WTC11 (cell line): ENCODE measurements around the gene LEAP2. TPM values are rescaled to one million over a fixed set of nuclear protein-coding genes. Genes with fewer than 3 reads are reported as not detected.
A peak's percentile ranks its signal among the peaks of the same experiment; 100 is the strongest.

Source experiments
- ATAC-seq: fragments of 200-7000 bp; cut with Tn5 transposase; 2 replicates; pipeline ENCODE4 v1.10.0; 2021; ENCODE audit warnings: mild to moderate bottlenecking, moderate library complexity
- CTCF ChIA-PET: fragments of 300-600 bp; sonication (Branson Sonifier 250); formaldehyde crosslinking; loops from one replicate; lab custom pipeline; 2021; ENCODE audit warnings: antibody characterized with exemption; lab: Charles Lee
- POLR2A ChIA-PET: fragments of 350-600 bp; sonication (Branson Sonifier 250); formaldehyde crosslinking; loops from one replicate; lab custom pipeline; 2021; ENCODE audit warnings: antibody characterized with exemption; lab: Charles Lee
- DNase-seq: peaks from one replicate; pipeline ENCODE4 v3.0.0; 2021; ENCODE audit warnings: low spot score
- H3K27ac Mint-ChIP-seq: 2 replicates; pipeline ENCODE4 v1.8.0; 2021; ENCODE audit warnings: mixed read lengths
- H3K27me3 Mint-ChIP-seq: 2 replicates; pipeline ENCODE4 v1.8.0; 2021; ENCODE audit warnings: low read depth, mild to moderate bottlenecking, moderate library complexity, mixed read lengths
- H3K36me3 Mint-ChIP-seq: 2 replicates; pipeline ENCODE4 v1.8.0; 2021; ENCODE audit warnings: mixed read lengths
- H3K4me1 Mint-ChIP-seq: 2 replicates; pipeline ENCODE4 v1.8.0; 2022; ENCODE audit warnings: mixed read lengths
- H3K4me3 Mint-ChIP-seq: 2 replicates; pipeline ENCODE4 v1.8.0; 2021; ENCODE audit warnings: mild to moderate bottlenecking, moderate library complexity, mixed read lengths
- H3K9me3 Mint-ChIP-seq: 2 replicates; pipeline ENCODE4 v1.8.0; 2021; ENCODE audit warnings: mixed read lengths
- ATF6 ChIP-seq: sonication (generic); formaldehyde crosslinking; IDR thresholded peaks from 2 replicates; pipeline ENCODE4 v1.8.1; 2023; ENCODE audit warnings: mild to moderate bottlenecking, missing genetic modification reagents
- CTCF ChIP-seq: fragments of 200-600 bp; IDR thresholded peaks from 2 replicates; pipeline ENCODE4 v1.8.0; 2022; ENCODE audit warnings: antibody characterized with exemption
- FOXP4 ChIP-seq: sonication (generic); formaldehyde crosslinking; IDR thresholded peaks from 2 replicates; pipeline ENCODE4 v1.8.0; 2022; ENCODE audit warnings: mild to moderate bottlenecking, missing genetic modification reagents
- GABPB1 ChIP-seq: sonication (generic); formaldehyde crosslinking; IDR thresholded peaks from 2 replicates; pipeline ENCODE4 v1.8.1; 2023; ENCODE audit warnings: mild to moderate bottlenecking, missing genetic modification reagents
- HMGXB4 ChIP-seq: sonication (generic); formaldehyde crosslinking; IDR thresholded peaks from 2 replicates; pipeline ENCODE4 v1.8.1; 2023; ENCODE audit warnings: mild to moderate bottlenecking, moderate library complexity, missing genetic modification reagents
- MAX ChIP-seq: sonication (generic); formaldehyde crosslinking; IDR thresholded peaks from 2 replicates; pipeline ENCODE4 v1.8.0; 2022; ENCODE audit warnings: mild to moderate bottlenecking, missing genetic modification reagents
- MYBL2 ChIP-seq: sonication (generic); formaldehyde crosslinking; IDR thresholded peaks from 2 replicates; pipeline ENCODE4 v1.8.1; 2023; ENCODE audit warnings: mild to moderate bottlenecking, moderate library complexity, missing genetic modification reagents
- TCF7 ChIP-seq: sonication (generic); formaldehyde crosslinking; IDR thresholded peaks from 2 replicates; pipeline ENCODE4 v1.8.0; 2022; ENCODE audit warnings: mild to moderate bottlenecking, low read depth, missing genetic modification reagents, moderate library complexity
- ZNF121 ChIP-seq: sonication (generic); formaldehyde crosslinking; IDR thresholded peaks from 2 replicates; pipeline ENCODE4 v1.8.0; 2023; ENCODE audit warnings: missing genetic modification reagents
- ZNF281 ChIP-seq: sonication (generic); formaldehyde crosslinking; IDR thresholded peaks from 2 replicates; pipeline ENCODE4 v1.8.0; 2023; ENCODE audit warnings: mild to moderate bottlenecking, missing genetic modification reagents
- ZNF317 ChIP-seq: sonication (generic); formaldehyde crosslinking; IDR thresholded peaks from 2 replicates; pipeline ENCODE4 v1.8.1; 2023; ENCODE audit warnings: low read depth, mild to moderate bottlenecking, moderate library complexity, missing genetic modification reagents, borderline replicate concordance
- ZNF423 ChIP-seq: fragments of 250-450 bp; sonication (Bioruptor Pico); IDR thresholded peaks from 2 replicates; pipeline ENCODE4 v2.1.2; 2022; ENCODE audit warnings: mild to moderate bottlenecking, moderate library complexity
- ZNF425 ChIP-seq: fragments of 250-450 bp; sonication (Bioruptor Pico); conservative IDR thresholded peaks from 2 replicates; pipeline ENCODE4 v1.9.0; 2021; ENCODE audit warnings: mild to moderate bottlenecking
- total RNA-seq: library from RNA; stranded (reverse); gene quantifications from 3 replicates; pipeline ENCODE4 v1.2.3, GENCODE V29; 2021

LEAP2 gene
- total RNA-seq, 1 experiment from 2014 or later = 2.0 TPM

GRCh38 chr5:132827943-132828673 is 45.4 kb upstream of the LEAP2 start:
- CTCF ChIA-PET = interaction anchor here (0.5 to 4.3 kb wide), 7 partner anchors 9 to 151 kb away, joined by 3 to 40 read pairs (median 5); partner anchors contain the start of genes CCNI2 and SOWAHA

GRCh38 chr5:132828846-132829494 is 44.5 kb upstream of the LEAP2 start:
- peaks cover 85% of the 10 kb centered on the region for H3K27me3 Mint-ChIP-seq
- no peak for DNase-seq
- peak overlapping the region; percentile 74 for H3K4me3 Mint-ChIP-seq
- no peak for ATAC-seq
- H3K36me3 Mint-ChIP-seq = no peaks in the 10 kb centered on the region
- H3K27ac Mint-ChIP-seq = no peak overlapping the region
- no peaks in the 10 kb centered on the region for H3K9me3 Mint-ChIP-seq
- peaks cover 12% of the 10 kb centered on the region for H3K4me1 Mint-ChIP-seq
- ChIA-PET CTCF (interaction anchor here (1.0 to 4.3 kb wide), 6 partner anchors 10 to 83 kb away, joined by 3 to 40 read pairs (median 6); partner anchors contain the start of gene SOWAHA), POLR2A (interaction anchor here (1.0 to 1.5 kb wide), 2 partner anchors 37 to 72 kb away, joined by 3 to 6 read pairs; partner anchors contain the start of genes GDF9 and UQCRQ)
- no peak for TF ChIP-seq ZNF317

More at GRCh38 chr5:132827943-132828673, 45.4 kb upstream of the LEAP2 start:
- POLR2A ChIA-PET = interaction anchor here (1.0 to 1.5 kb wide), 2 partner anchors 38 to 71 kb away, joined by 3 to 6 read pairs; partner anchors contain the start of genes GDF9 and UQCRQ
- Mint-ChIP-seq H3K9me3 (no peaks in the 10 kb centered on the region), H3K27ac (no peak overlapping the region), H3K4me1 (peaks cover 18% of the 10 kb centered on the region), H3K27me3 (peaks cover 82% of the 10 kb centered on the region), H3K4me3 (no peak overlapping the region), H3K36me3 (no peaks in the 10 kb centered on the region)
- ATAC-seq = no peak
- DNase-seq = no peak
- TF ChIP-seq MYBL2 (CRISPR knock-in tag) = no peak
- no peak for TF ChIP-seq TCF7 (CRISPR knock-in tag)
- TF ChIP-seq ZNF423 (CRISPR knock-in tag) = no peak
- no peak for TF ChIP-seq ZNF425 (CRISPR knock-in tag)

- H3K9me3 Mint-ChIP-seq = no peaks in the 10 kb centered on the region
- DNase-seq = peak; percentile 78
- ChIA-PET POLR2A (no interaction called here), CTCF (interaction anchor here (0.7 to 4.3 kb wide), 10 partner anchors 11 to 334 kb away, joined by 3 to 40 read pairs (median 4); partner anchors contain the start of genes GDF9, SOWAHA and UQCRQ)
- ATAC-seq = peak; percentile 56
- H3K4me1 Mint-ChIP-seq = peaks cover 11% of the 10 kb centered on the region
- peak overlapping the region; percentile 74 for H3K4me3 Mint-ChIP-seq
- H3K36me3 Mint-ChIP-seq = no peaks in the 10 kb centered on the region
- peaks cover 78% of the 10 kb centered on the region for H3K27me3 Mint-ChIP-seq
- H3K27ac Mint-ChIP-seq = no peak overlapping the region
- TF ChIP-seq GABPB1 = 0 out of 2 replicates have a peak, but pooled peaks have one; percentile 14
- TF ChIP-seq ATF6 (CRISPR knock-in tag) = no peak
- no peak for TF ChIP-seq ZNF281
- TF ChIP-seq CTCF = peak; percentile 60; the same call in 1 of the 2 replicates
- TF ChIP-seq ZNF121 = peak; percentile 47; the same call in 1 of the 2 replicates
- TF ChIP-seq MAX (CRISPR knock-in tag) = peak; percentile 40; the same call in 1 of the 2 replicates
- peak; percentile 63; the same call in 1 of the 2 replicates for TF ChIP-seq HMGXB4 (CRISPR knock-in tag)
- TF ChIP-seq FOXP4 (CRISPR knock-in tag) = peak; percentile 19; the same call in 1 of the 2 replicates
These were observed 43.6 kb upstream of the LEAP2 start for GRCh38 chr5:132829742-132830435.
